ENCODE measurements around the gene NOL6. TPM values are rescaled to one million over a fixed set of nuclear protein-coding genes. Genes with fewer than 3 reads are reported as not detected.

Gene NOL6
- total and polyA plus RNA-seq, 2 of the 8 experiments (the other 6 are each of a cell fraction or from before 2014, with no cell fraction given): 44.0 to 55.0 TPM

GRCh38 chr9:33467526-33467925 is 6.2 kb downstream of the NOL6 start:
- Histone ChIP-seq H3K27ac (ENCODE audit: low read depth, low read length) (no peak overlapping the region), H3K4me1 (replicated peaks in 1 of 4; ENCODE audit: control insufficient read depth in 3 of 4, insufficient read depth in 4 of 4, low read length in 3 of 4) (no peaks in the 10 kb centered on the region), H3K79me2 (ENCODE audit: control insufficient read depth in 1 of 2, insufficient read depth in 2 of 2, low read length in 2 of 2) (peaks cover 0 to 10% of the 10 kb centered on the region in 2 experiments; a peak in 2 of 4 replicates), H4K91ac (replicated peaks; ENCODE audit: insufficient read length, low read length) (no peak overlapping the region), H3K9me3 (ENCODE audit: insufficient read depth in 2 of 2, low read depth in 1 of 2, low read length in 1 of 2) (no peaks in the 10 kb centered on the region), H2AK5ac (ENCODE audit: low read depth, low read length) (no peak overlapping the region), H4K8ac (ENCODE audit: extremely low read depth, insufficient read depth, low read length) (no peak overlapping the region), H3K4ac (replicated peaks; ENCODE audit: insufficient read length, low read depth, low read length) (no peak overlapping the region), H2BK12ac (ENCODE audit: low read depth, low read length) (no peak overlapping the region), H2BK15ac (ENCODE audit: low read length) (no peak overlapping the region), H3K4me3 (ENCODE audit: extremely low read depth in 1 of 4, insufficient read depth in 2 of 4, low read depth in 3 of 4, low read length in 4 of 4) (no peak overlapping the region), H3K56ac (replicated peaks; ENCODE audit: insufficient read length, low read depth, low read length) (no peak overlapping the region), H3K9ac (replicated peaks in 1 of 4; ENCODE audit: extremely low read depth in 1 of 4, low read depth in 3 of 4, low read length in 3 of 4) (no peak overlapping the region), H3K4me2 (ENCODE audit: insufficient read depth in 1 of 2, low read depth in 2 of 2, low read length in 2 of 2) (no peak overlapping the region), H2BK120ac (replicated peaks; ENCODE audit: low read depth, low read length) (no peak overlapping the region), H4K20me1 (replicated peaks in 1 of 2; ENCODE audit: control insufficient read depth in 1 of 2, insufficient read depth in 2 of 2, low read length in 2 of 2) (peaks cover 5 to 22% of the 10 kb centered on the region in 2 experiments), H2BK5ac (ENCODE audit: low read depth, low read length) (no peak overlapping the region), H3K23ac (ENCODE audit: insufficient read length) (no peak overlapping the region), H3K23me2 (ENCODE audit: low read depth, low read length) (no peaks in the 10 kb centered on the region), H3K18ac (ENCODE audit: extremely low read depth, low read length) (no peak overlapping the region), H2AFZ (ENCODE audit: low read length) (no peak overlapping the region), H3K14ac (ENCODE audit: insufficient read length) (no peak overlapping the region), H4K5ac (ENCODE audit: insufficient read length, low read depth, low read length) (no peak overlapping the region), H3K36me3 (ENCODE audit: control insufficient read depth in 2 of 4, insufficient read depth in 4 of 4, low read length in 3 of 4) (peaks cover 50 to 75% (median 64%) of the 10 kb centered on the region in 4 experiments), H3K27me3 (replicated peaks in 1 of 4; ENCODE audit: control insufficient read depth in 3 of 4, extremely low read depth in 1 of 4, insufficient read depth in 3 of 4, low read length in 3 of 4) (no peaks in the 10 kb centered on the region), H2BK20ac (ENCODE audit: low read length) (no peak overlapping the region), H3K79me1 (ENCODE audit: low read depth, low read length) (peaks cover 2% of the 10 kb centered on the region; the same call in 1 of the 2 replicates)
- ChIA-PET POLR2A (ENCODE audit: partially characterized antibody) (interaction anchor here (1.0 to 3.7 kb wide), 5 partner anchors 10 to 64 kb away, joined by 3 to 19 read pairs (median 5); partner anchors contain the start of gene AQP3), CTCF (ENCODE audit: partially characterized antibody) (interaction anchor here (0.7 to 20.9 kb wide), 32 partner anchors 8 to 252 kb away, joined by 3 to 358 read pairs (median 6); partner anchors contain the start of genes ANKRD18B, AQP3, AQP7 and NFX1)
- FAIRE-seq (no peak), DNase-seq (ENCODE audit: low read depth in 1 of 2, low spot score in 2 of 2) (no peak)
- TF ChIP-seq TAF1 (IDR thresholded peaks at IDR 0.05; ENCODE audit: low read depth, low read length): no peak
- no peak for TF ChIP-seq TEAD4 (IDR thresholded peaks at IDR 0.05; ENCODE audit: low read depth, low read length)
- no peak for TF ChIP-seq GABPA (IDR thresholded peaks at IDR 0.05; ENCODE audit: borderline replicate concordance, insufficient read depth, low read length)
- no peak for TF ChIP-seq CTBP2 (IDR thresholded peaks at IDR 0.05; ENCODE audit: borderline replicate concordance, insufficient read depth, insufficient read length, low read length)
- TF ChIP-seq EZH2 (IDR thresholded peaks at IDR 0.05; ENCODE audit: low read depth, low read length, severe bottlenecking): no peak
- TF ChIP-seq SIRT6 (IDR thresholded peaks at IDR 0.05; ENCODE audit: low read length): no peak
- TF ChIP-seq SIN3A (conservative IDR thresholded peaks at IDR 0.05 in 1 of 2, IDR thresholded peaks at IDR 0.05 in 1 of 2; ENCODE audit: low read depth in 1 of 2, low read length in 2 of 2): no peak
- no peak for TF ChIP-seq RBBP5 (IDR thresholded peaks at IDR 0.05; ENCODE audit: borderline replicate concordance, low read depth, low read length)
- no peak for TF ChIP-seq RXRA (IDR thresholded peaks at IDR 0.05; ENCODE audit: insufficient read depth, low read depth, low read length)
- no peak for TF ChIP-seq GTF2F1 (IDR thresholded peaks at IDR 0.05; ENCODE audit: borderline replicate concordance, low read depth, low read length)
- no peak for TF ChIP-seq BRCA1 (IDR thresholded peaks at IDR 0.05; ENCODE audit: low read depth, low read length)
- TF ChIP-seq CHD1 (IDR thresholded peaks at IDR 0.05; ENCODE audit: low read depth, low read length): no peak
- TF ChIP-seq TCF12 (IDR thresholded peaks at IDR 0.05; ENCODE audit: low read depth, low read length): no peak
- WGBS, 2 experiments (ENCODE audit: extremely low coverage in 1 of 2, insufficient coverage in 1 of 2, insufficient read length in 1 of 2, insufficient replicate concordance in 2 of 2, low coverage in 1 of 2, low lambda C conversion rate in 2 of 2, missing lambda C conversion rate in 1 of 2): 89% methylated on average over 7 of the region's 7 CpGs; no CpG with 5 or more reads in 1 of the 2 experiments
